ENCODE data around the gene OR8D2.

- TF ChIP-seq CTCF (IDR thresholded peaks at IDR 0.05) (no peak), POLR2A (IDR thresholded peaks at IDR 0.05) (no peak)
Observed at GRCh38 chr11:124344346-124344745, 24.3 kb upstream of the OR8D2 start.

Measured in Peyer's patch (tissue), 4 donors.